Measurements from ENCODE around the gene FANCE.

Gene FANCE

DNA sequence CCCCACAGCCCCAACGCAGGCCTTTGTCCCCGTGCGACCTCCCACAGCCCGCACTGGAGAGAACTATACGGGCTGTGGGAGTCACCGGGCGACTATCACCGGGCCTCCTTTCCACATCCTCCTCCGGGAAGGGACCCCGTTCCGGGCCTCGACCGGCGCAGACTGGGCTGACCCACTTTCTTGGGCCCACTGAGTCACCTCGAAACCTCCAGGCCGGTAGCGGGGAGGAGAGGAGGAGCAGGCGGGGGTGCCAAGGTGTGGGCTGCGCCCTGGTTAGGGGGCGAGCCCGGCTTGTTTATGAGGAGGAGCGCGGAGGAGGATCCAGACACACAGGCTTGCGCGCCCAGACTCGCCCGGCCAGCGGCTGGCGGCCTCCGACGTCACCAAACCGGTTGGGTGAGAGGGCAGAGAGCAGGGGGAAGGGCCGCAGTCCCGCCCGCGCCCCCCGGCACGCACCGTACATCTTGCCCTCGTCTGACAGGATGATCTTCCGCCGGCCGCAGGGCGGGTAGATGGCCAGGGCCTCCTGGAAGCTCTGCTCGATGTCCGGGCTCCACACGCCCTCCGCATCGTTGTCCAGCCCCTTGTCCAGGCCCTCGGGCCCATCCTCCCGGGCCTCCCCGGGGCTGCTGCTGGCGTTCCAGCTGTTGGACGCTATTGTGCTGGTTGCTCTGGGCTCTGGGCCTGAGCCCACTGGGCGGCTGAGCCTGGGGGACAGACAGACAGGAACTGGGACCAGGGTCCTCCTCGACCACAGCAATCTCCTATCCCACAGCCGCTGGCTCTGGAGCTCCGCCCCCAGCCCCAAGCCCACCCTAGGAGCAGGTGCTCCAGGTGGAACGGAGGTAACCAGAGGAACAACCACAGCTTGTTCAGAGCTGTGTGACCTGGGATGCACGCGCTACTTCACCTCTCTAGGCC is 34.1 kb downstream of the FANCE start:
- Histone ChIP-seq H3K9ac (ENCODE audit: low read depth, low read length, poor library complexity) (peak overlapping the region; percentile 64), H3K4me2 (ENCODE audit: insufficient read depth, low read length, poor library complexity, severe bottlenecking) (peak overlapping the region; percentile 29), H3K4me3 (ENCODE audit: low read length in 2 of 2) (no peak overlapping the region), H4K8ac (ENCODE audit: low read depth, low read length) (no peak overlapping the region), H3K18ac (ENCODE audit: low read length) (peak overlapping the region; percentile 80), H3K4ac (ENCODE audit: low read length) (peak overlapping the region; percentile 66), H2BK5ac (ENCODE audit: low read length) (peak overlapping the region; percentile 80), H3K4me1 (ENCODE audit: control insufficient read depth in 2 of 2, insufficient read depth in 1 of 2, low read depth in 1 of 2, low read length in 2 of 2) (peaks cover 22 to 47% of the 10 kb centered on the region in 2 donors), H3K27me3 (ENCODE audit: control insufficient read depth in 3 of 3, insufficient read depth in 3 of 3, low read depth in 1 of 3, low read length in 3 of 3) (no peaks in the 10 kb centered on the region), H3K36me3 (replicated peaks in 1 of 2; ENCODE audit: control insufficient read depth in 2 of 2, insufficient read depth in 2 of 2, low read length in 2 of 2) (peaks cover 5 to 50% of the 10 kb centered on the region in 2 donors), H3K9me3 (replicated peaks in 1 of 2; ENCODE audit: control insufficient read depth in 2 of 2, insufficient read depth in 1 of 2, low read depth in 1 of 2, low read length in 2 of 2) (no peaks in the 10 kb centered on the region), H2BK15ac (ENCODE audit: low read length) (peak overlapping the region; percentile 98), H2BK12ac (ENCODE audit: low read length) (peak overlapping the region; percentile 97), H3K27ac (replicated peaks; ENCODE audit: low read length) (peak overlapping the region; percentile 86), H2AFZ (ENCODE audit: low read length) (no peak overlapping the region), H3K79me1 (ENCODE audit: low read depth, low read length) (peaks cover 6% of the 10 kb centered on the region), H3K23ac (ENCODE audit: low read depth, low read length, poor library complexity) (peak overlapping the region; percentile 66), H2AK5ac (ENCODE audit: low read depth, low read length) (peak overlapping the region; percentile 71), H3K14ac (ENCODE audit: low read length) (peak overlapping the region; percentile 79), H4K91ac (ENCODE audit: low read depth, low read length, poor library complexity) (peak overlapping the region; percentile 50), H2BK120ac (ENCODE audit: low read depth, low read length) (peak overlapping the region; percentile 99)
- WGBS, 2 donors (ENCODE audit: extremely low coverage in 2 of 2, insufficient read length in 2 of 2, insufficient replicate concordance in 1 of 2): no CpG with 5 or more reads among the region's 61 CpGs
- DNase-seq (ENCODE audit: low spot score): no peak

DNA sequence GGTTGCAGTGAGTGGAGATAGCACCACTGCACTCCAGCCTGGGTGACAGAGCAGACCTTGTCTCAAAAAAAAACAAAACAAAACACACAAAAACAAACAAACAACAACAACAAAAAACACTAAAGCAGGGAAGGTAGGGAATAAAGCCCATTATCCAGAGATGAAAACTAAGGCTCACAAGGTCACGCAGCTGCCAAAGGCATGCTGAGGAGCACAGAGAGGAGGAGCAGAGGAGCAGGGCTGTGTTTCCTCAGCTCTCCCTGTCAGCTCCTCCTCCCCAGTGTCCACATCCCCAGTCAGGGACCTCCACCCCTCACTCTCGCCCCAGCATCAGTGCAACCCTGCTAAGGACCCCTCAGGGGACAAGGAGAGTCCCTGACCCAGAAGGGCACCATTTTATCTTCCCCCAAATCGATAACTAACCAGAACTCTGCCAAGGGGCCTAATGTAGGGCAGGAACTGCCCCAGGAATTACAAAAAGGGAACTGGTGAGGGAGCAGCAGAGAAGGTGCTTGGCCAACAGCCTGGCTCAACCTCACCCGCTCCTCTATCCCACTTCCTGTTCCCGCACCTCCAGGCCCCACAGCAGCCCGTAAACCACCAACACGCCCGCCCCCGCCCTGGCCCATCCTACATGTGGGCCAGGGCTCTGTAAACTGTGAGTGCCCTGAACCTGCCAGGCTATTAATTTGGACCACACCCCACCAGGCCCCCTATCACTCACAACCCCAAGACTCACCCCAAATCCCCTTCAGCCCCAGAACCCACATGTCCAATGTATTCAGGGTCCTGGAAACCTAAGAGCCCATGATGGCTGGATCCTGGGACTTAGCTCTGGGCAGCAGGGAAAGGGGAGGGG is 35.7 kb downstream of the FANCE start:
- no peak overlapping the region for H4K91ac ChIP-seq (ENCODE audit: low read depth, low read length, poor library complexity)
- H2AFZ ChIP-seq (ENCODE audit: low read length): no peak overlapping the region
- peaks cover 38 to 63% of the 10 kb centered on the region in 2 donors for H3K4me1 ChIP-seq (ENCODE audit: control insufficient read depth in 2 of 2, insufficient read depth in 1 of 2, low read depth in 1 of 2, low read length in 2 of 2)
- no peak overlapping the region for H3K9ac ChIP-seq (ENCODE audit: low read depth, low read length, poor library complexity)
- no peak overlapping the region for H2BK120ac ChIP-seq (ENCODE audit: low read depth, low read length)
- peaks cover 5 to 37% of the 10 kb centered on the region in 2 donors for H3K36me3 ChIP-seq (replicated peaks in 1 of 2; ENCODE audit: control insufficient read depth in 2 of 2, insufficient read depth in 2 of 2, low read length in 2 of 2)
- H3K79me1 ChIP-seq (ENCODE audit: low read depth, low read length): peaks cover 11% of the 10 kb centered on the region
- WGBS, 2 donors (ENCODE audit: extremely low coverage in 2 of 2, insufficient read length in 2 of 2, insufficient replicate concordance in 1 of 2): no CpG with 5 or more reads among the region's 9 CpGs
- no peak overlapping the region for H3K14ac ChIP-seq (ENCODE audit: low read length)
- H3K18ac ChIP-seq (ENCODE audit: low read length): peak overlapping the region; percentile 6
- H3K27ac ChIP-seq (replicated peaks; ENCODE audit: low read length): peak overlapping the region; percentile 25
- no peak overlapping the region for H3K23ac ChIP-seq (ENCODE audit: low read depth, low read length, poor library complexity)
- H2BK15ac ChIP-seq (ENCODE audit: low read length): peak overlapping the region; percentile 25
- no peak for DNase-seq (ENCODE audit: low spot score)
- H4K8ac ChIP-seq (ENCODE audit: low read depth, low read length): no peak overlapping the region
- H3K27me3 ChIP-seq (ENCODE audit: control insufficient read depth in 3 of 3, insufficient read depth in 3 of 3, low read depth in 1 of 3, low read length in 3 of 3): no peaks in the 10 kb centered on the region
- H3K4me3 ChIP-seq (ENCODE audit: low read length in 2 of 2): no peak overlapping the region
- no peak overlapping the region for H2BK12ac ChIP-seq (ENCODE audit: low read length)
- H3K9me3 ChIP-seq (replicated peaks in 1 of 2; ENCODE audit: control insufficient read depth in 2 of 2, insufficient read depth in 1 of 2, low read depth in 1 of 2, low read length in 2 of 2): no peaks in the 10 kb centered on the region
- H2BK5ac ChIP-seq (ENCODE audit: low read length): no peak overlapping the region
- peak overlapping the region; percentile 51 for H2AK5ac ChIP-seq (ENCODE audit: low read depth, low read length)
- no peak overlapping the region for H3K4ac ChIP-seq (ENCODE audit: low read length)
- no peak overlapping the region for H3K4me2 ChIP-seq (ENCODE audit: insufficient read depth, low read length, poor library complexity, severe bottlenecking)

DNA sequence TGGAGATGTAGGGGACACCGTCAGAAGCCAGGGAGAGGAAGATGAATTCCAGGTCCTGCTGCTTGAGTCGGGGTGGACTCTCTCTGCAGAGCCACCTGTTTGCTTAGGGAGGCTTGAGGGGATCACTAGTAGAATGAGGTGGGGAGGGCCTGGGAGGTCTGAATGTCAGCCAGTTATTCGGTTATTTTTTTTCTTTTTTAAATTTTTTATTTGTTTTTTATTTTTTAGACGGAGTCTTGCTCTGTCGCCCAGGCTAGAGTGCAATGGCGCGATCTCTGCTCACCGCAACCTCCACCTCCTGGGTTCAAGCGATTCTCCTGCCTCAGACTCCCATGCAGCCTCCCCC is 36.4 kb downstream of the FANCE start:
- no peak overlapping the region for H2BK12ac ChIP-seq (ENCODE audit: low read length)
- peaks cover 14% of the 10 kb centered on the region for H3K79me1 ChIP-seq (ENCODE audit: low read depth, low read length)
- no peak overlapping the region for H2BK120ac ChIP-seq (ENCODE audit: low read depth, low read length)
- H3K4me3 ChIP-seq (ENCODE audit: low read length in 2 of 2): no peak overlapping the region
- H2AFZ ChIP-seq (ENCODE audit: low read length): no peak overlapping the region
- H3K18ac ChIP-seq (ENCODE audit: low read length): no peak overlapping the region
- no peaks in the 10 kb centered on the region for H3K27me3 ChIP-seq (ENCODE audit: control insufficient read depth in 3 of 3, insufficient read depth in 3 of 3, low read depth in 1 of 3, low read length in 3 of 3)
- no peak overlapping the region for H3K9ac ChIP-seq (ENCODE audit: low read depth, low read length, poor library complexity)
- H2BK5ac ChIP-seq (ENCODE audit: low read length): no peak overlapping the region
- H3K27ac ChIP-seq (replicated peaks; ENCODE audit: low read length): peak overlapping the region; percentile 25
- WGBS, 2 donors (ENCODE audit: extremely low coverage in 2 of 2, insufficient read length in 2 of 2, insufficient replicate concordance in 1 of 2): no CpG with 5 or more reads among the region's 9 CpGs
- DNase-seq (ENCODE audit: low spot score): no peak
- no peak overlapping the region for H3K4me2 ChIP-seq (ENCODE audit: insufficient read depth, low read length, poor library complexity, severe bottlenecking)
- peaks cover 0 to 2% of the 10 kb centered on the region in 2 donors for H3K9me3 ChIP-seq (replicated peaks in 1 of 2; ENCODE audit: control insufficient read depth in 2 of 2, insufficient read depth in 1 of 2, low read depth in 1 of 2, low read length in 2 of 2)
- no peak overlapping the region for H4K8ac ChIP-seq (ENCODE audit: low read depth, low read length)
- H3K14ac ChIP-seq (ENCODE audit: low read length): no peak overlapping the region
- H2BK15ac ChIP-seq (ENCODE audit: low read length): peak overlapping the region; percentile 25
- H3K23ac ChIP-seq (ENCODE audit: low read depth, low read length, poor library complexity): no peak overlapping the region
- H3K4me1 ChIP-seq (ENCODE audit: control insufficient read depth in 2 of 2, insufficient read depth in 1 of 2, low read depth in 1 of 2, low read length in 2 of 2): peaks cover 44 to 67% of the 10 kb centered on the region in 2 donors
- H2AK5ac ChIP-seq (ENCODE audit: low read depth, low read length): peak overlapping the region; percentile 51
- peaks cover 7 to 31% of the 10 kb centered on the region in 2 donors for H3K36me3 ChIP-seq (replicated peaks in 1 of 2; ENCODE audit: control insufficient read depth in 2 of 2, insufficient read depth in 2 of 2, low read length in 2 of 2)
- H4K91ac ChIP-seq (ENCODE audit: low read depth, low read length, poor library complexity): no peak overlapping the region
- no peak overlapping the region for H3K4ac ChIP-seq (ENCODE audit: low read length)

DNA sequence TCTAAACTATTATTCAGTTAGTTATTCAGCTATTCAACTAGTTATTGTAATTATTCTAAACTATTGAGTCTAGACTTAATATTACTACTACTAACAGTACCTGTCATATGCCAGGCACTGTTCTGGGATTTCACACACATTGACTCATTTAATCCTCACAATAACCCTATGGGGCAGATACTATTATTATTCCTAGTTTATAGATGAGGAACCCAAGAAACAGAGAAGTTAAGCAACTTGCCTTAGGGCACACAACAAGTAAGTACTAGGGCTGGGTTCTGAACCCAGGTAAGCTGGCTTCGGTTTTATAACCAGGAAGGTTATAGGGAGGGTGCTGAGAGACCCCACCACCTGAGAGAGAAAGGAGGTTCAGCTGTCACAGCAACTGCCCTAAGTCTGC is 36.9 kb downstream of the FANCE start:
- Histone ChIP-seq H2AFZ (ENCODE audit: low read length) (no peak overlapping the region), H2BK15ac (ENCODE audit: low read length) (peak overlapping the region; percentile 82), H3K27me3 (ENCODE audit: control insufficient read depth in 3 of 3, insufficient read depth in 3 of 3, low read depth in 1 of 3, low read length in 3 of 3) (no peaks in the 10 kb centered on the region), H2BK120ac (ENCODE audit: low read depth, low read length) (no peak overlapping the region), H4K91ac (ENCODE audit: low read depth, low read length, poor library complexity) (no peak overlapping the region), H2BK5ac (ENCODE audit: low read length) (no peak overlapping the region), H3K4me1 (ENCODE audit: control insufficient read depth in 2 of 2, insufficient read depth in 1 of 2, low read depth in 1 of 2, low read length in 2 of 2) (peaks cover 50 to 73% of the 10 kb centered on the region in 2 donors), H3K9me3 (replicated peaks in 1 of 2; ENCODE audit: control insufficient read depth in 2 of 2, insufficient read depth in 1 of 2, low read depth in 1 of 2, low read length in 2 of 2) (peaks cover 0 to 2% of the 10 kb centered on the region in 2 donors), H3K4me2 (ENCODE audit: insufficient read depth, low read length, poor library complexity, severe bottlenecking) (no peak overlapping the region), H3K23ac (ENCODE audit: low read depth, low read length, poor library complexity) (no peak overlapping the region), H3K36me3 (replicated peaks in 1 of 2; ENCODE audit: control insufficient read depth in 2 of 2, insufficient read depth in 2 of 2, low read length in 2 of 2) (peaks cover 6 to 25% of the 10 kb centered on the region in 2 donors), H3K9ac (ENCODE audit: low read depth, low read length, poor library complexity) (no peak overlapping the region), H3K4me3 (ENCODE audit: low read length in 2 of 2) (no peak overlapping the region), H3K79me1 (ENCODE audit: low read depth, low read length) (peaks cover 17% of the 10 kb centered on the region), H2BK12ac (ENCODE audit: low read length) (peak overlapping the region; percentile 91), H3K18ac (ENCODE audit: low read length) (no peak overlapping the region), H3K14ac (ENCODE audit: low read length) (no peak overlapping the region), H3K4ac (ENCODE audit: low read length) (no peak overlapping the region), H2AK5ac (ENCODE audit: low read depth, low read length) (peak overlapping the region; percentile 97), H4K8ac (ENCODE audit: low read depth, low read length) (no peak overlapping the region), H3K27ac (replicated peaks; ENCODE audit: low read length) (peak overlapping the region; percentile 42)
- no peak for DNase-seq (ENCODE audit: low spot score)
- WGBS, 2 donors (ENCODE audit: extremely low coverage in 2 of 2, insufficient read length in 2 of 2, insufficient replicate concordance in 1 of 2): no CpG with 5 or more reads among the region's 1 CpG
